Sigmoid colon (tissue), 7 donors: ENCODE data around the gene PRXL2C. TPM values are rescaled to one million over a fixed set of nuclear protein-coding genes. Genes with fewer than 3 reads are reported as not detected.
"Not testable (repeated sequence)": the region's sequence is repeated elsewhere in the genome, so short reads cannot be mapped to it uniquely, and the experiment has no call there.

Experiments used
- DNase-seq: peaks from one replicate; pipeline ENCODE4 v3.0.0-alpha.2; 2019
- H3K27ac ChIP-seq, 4 donors: fragments of 200-600 bp; sonication (generic); one replicate each; pipeline ENCODE4 v1.5.1; 2016 to 2019; ENCODE audit warnings: mild to moderate bottlenecking in 1 of 4
- H3K27me3 ChIP-seq, 3 donors: fragments of 200-600 bp; sonication (generic); one replicate each; pipeline ENCODE4 v1.5.1; 2019; ENCODE audit warnings: mild to moderate bottlenecking in 1 of 3
- H3K36me3 ChIP-seq, 4 donors: fragments of 200-600 bp; sonication (generic); one replicate each; pipeline ENCODE4 v1.5.1; 2016 to 2019
- H3K4me1 ChIP-seq, 4 donors: fragments of 200-600 bp; sonication (generic); one replicate each; pipeline ENCODE4 v1.5.1; 2017 to 2019
- H3K4me3 ChIP-seq, 4 donors: fragments of 200-600 bp; sonication (generic); one replicate each; pipeline ENCODE4 v1.5.1; 2017 to 2019; ENCODE audit warnings: mild to moderate bottlenecking in 2 of 4, moderate library complexity in 1 of 4
- H3K9me3 ChIP-seq, 4 donors: fragments of 200-600 bp in 3 of 4; sonication (generic) in 3 of 4; one replicate each; pipeline versions ENCODE4 v1.5.1 to v1.6.1; 2013 to 2019
- EP300 ChIP-seq, 4 donors: sonication (generic); formaldehyde crosslinking; IDR thresholded peaks; one replicate each; pipeline ENCODE4 v1.6.1; 2017; ENCODE audit warnings: antibody characterized with exemption in 4 of 4
- POLR2A ChIP-seq, 2 donors: fragments of 450-650 bp; IDR thresholded peaks; one replicate each; pipeline ENCODE4 v1.6.1; 2016; ENCODE audit warnings: antibody characterized with exemption in 2 of 2, mild to moderate bottlenecking in 2 of 2, moderate library complexity in 2 of 2
- POLR2AphosphoS5 ChIP-seq, 4 donors: sonication (generic); formaldehyde crosslinking; IDR thresholded peaks; one replicate each; pipeline ENCODE4 v1.6.1; 2017; ENCODE audit warnings: antibody characterized with exemption in 4 of 4
- WGBS, 2 donors: extraction: QIAGEN DNeasy Blood & Tissue Kit; methylation state at CpG; one replicate each; pipeline ENCODE4 v1.1.7; 2013; 5-methylcytosine and 5-hydroxymethylcytosine counted together
- intact Hi-C: fragments of 100-400 bp; cut with DNase I; formaldehyde crosslinking; loops from one replicate; pipeline ENCODE4 v1.15.1; 2023
- polyA plus RNA-seq, 3 donors: library from polyadenylated mRNA; stranded (reverse); fragments of 200-250 nt; gene quantifications; one replicate each; pipeline ENCODE4 v1.2.3, GENCODE V29; 2013
- total RNA-seq, 4 donors: library from RNA; depleted of rRNA; stranded (reverse); fragments of >200 nt; gene quantifications; one replicate each; pipeline ENCODE4 v1.1.0, GENCODE V29; 2016
- TF ChIP-seq, protein P1 (sequence below), 4 experiments: fragments of 450-650 bp in 3 of 4; fragments of 200-600 bp in 1 of 4; IDR thresholded peaks; one replicate each; pipeline ENCODE4 v1.5.1; 2016 to 2019; ENCODE audit warnings: antibody characterized with exemption in 4 of 4, mild to moderate bottlenecking in 3 of 4, moderate library complexity in 2 of 4
- donor health status: healthy with polysubstance abuse.
- donor health status: Bipolar disorder and iron deficiency.
- donor health status: healthy.

PRXL2C gene
- total and polyA plus RNA-seq, 7 donors, result 2.5 to 18.3 (median 14.0) TPM

DNA sequence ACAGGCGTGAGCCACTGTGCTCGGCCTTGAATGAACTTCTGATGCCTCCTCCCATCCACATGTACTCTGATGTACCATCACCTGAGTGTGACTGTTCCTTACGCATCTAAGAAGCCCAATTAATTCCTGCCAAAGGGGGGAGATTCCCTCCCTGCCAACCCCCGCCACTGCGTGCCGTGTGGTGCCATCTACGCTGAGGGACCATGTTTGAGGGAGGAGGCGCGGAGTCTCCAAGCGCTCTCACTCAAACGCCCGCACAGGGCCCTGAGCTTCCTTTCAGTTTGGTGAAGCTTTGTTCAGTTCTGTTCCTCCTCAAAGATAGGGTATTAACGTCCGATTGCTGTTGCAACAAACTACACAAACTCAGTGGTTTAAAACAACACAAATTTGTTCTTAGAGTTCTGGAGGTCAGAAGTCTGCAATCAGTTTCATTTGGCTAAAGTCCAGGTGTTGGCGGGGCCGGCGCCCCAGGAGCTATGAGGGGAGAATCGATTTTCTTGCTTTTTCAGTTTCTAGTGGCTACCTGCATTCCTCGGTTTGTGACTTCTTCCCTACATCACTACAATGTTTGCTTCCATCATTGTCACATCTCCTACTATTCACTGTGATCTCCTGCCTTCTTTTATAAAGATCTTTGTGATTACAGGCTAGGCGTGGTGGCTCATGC is 13.9 kb upstream of the PRXL2C start:
- intact Hi-C loops, result loop anchor here (5.0 kb wide), 1 partner anchor 437 kb away; no protein-coding TSS in a partner anchor
- Histone ChIP-seq H3K4me1 (no peaks in the 10 kb centered on the region), H3K4me3 (no peak overlapping the region), H3K27ac (no peak overlapping the region), H3K27me3 (no peaks in the 10 kb centered on the region), H3K9me3 (no peaks in the 10 kb centered on the region), H3K36me3 (no peaks in the 10 kb centered on the region)
- WGBS, 2 donors, result 88 to 93% methylated on average over 20 of the region's 20 CpGs
- DNase-seq, result no peak
- no peak for TF ChIP-seq POLR2A (IDR thresholded peaks at IDR 0.05)
- TF ChIP-seq, protein P1, sequence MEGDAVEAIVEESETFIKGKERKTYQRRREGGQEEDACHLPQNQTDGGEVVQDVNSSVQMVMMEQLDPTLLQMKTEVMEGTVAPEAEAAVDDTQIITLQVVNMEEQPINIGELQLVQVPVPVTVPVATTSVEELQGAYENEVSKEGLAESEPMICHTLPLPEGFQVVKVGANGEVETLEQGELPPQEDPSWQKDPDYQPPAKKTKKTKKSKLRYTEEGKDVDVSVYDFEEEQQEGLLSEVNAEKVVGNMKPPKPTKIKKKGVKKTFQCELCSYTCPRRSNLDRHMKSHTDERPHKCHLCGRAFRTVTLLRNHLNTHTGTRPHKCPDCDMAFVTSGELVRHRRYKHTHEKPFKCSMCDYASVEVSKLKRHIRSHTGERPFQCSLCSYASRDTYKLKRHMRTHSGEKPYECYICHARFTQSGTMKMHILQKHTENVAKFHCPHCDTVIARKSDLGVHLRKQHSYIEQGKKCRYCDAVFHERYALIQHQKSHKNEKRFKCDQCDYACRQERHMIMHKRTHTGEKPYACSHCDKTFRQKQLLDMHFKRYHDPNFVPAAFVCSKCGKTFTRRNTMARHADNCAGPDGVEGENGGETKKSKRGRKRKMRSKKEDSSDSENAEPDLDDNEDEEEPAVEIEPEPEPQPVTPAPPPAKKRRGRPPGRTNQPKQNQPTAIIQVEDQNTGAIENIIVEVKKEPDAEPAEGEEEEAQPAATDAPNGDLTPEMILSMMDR (IDR thresholded peaks at IDR 0.05), result no peak
- no peak for TF ChIP-seq EP300 (IDR thresholded peaks at IDR 0.05)
- TF ChIP-seq POLR2AphosphoS5 (IDR thresholded peaks at IDR 0.05), result no peak

DNA sequence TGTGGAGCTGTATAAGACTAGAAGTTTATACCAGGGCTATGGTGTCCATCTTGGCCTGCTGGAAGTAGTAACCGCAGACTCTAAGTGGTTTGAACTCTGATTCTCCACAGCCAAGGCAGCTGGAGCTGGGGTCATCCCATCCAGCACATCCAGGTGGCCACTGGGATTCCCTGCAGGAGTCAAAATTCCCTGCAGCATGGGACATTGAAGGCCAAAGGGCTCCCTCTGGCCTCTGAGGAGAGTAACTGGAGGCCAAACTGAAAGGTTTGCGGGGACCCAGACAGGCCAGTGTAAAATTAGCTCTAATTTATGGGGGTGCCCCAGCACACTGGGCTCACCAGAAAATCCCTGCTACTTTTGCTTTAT is 12.2 kb upstream of the PRXL2C start:
- Histone ChIP-seq H3K36me3 (no peaks in the 10 kb centered on the region), H3K4me3 (no peak overlapping the region), H3K4me1 (no peaks in the 10 kb centered on the region), H3K9me3 (no peaks in the 10 kb centered on the region), H3K27me3 (no peaks in the 10 kb centered on the region), H3K27ac (no peak overlapping the region)
- TF ChIP-seq EP300 (IDR thresholded peaks at IDR 0.05), result no peak
- TF ChIP-seq POLR2AphosphoS5 (IDR thresholded peaks at IDR 0.05), result no peak
- TF ChIP-seq, protein P1 (IDR thresholded peaks at IDR 0.05), result no peak
- no peak for TF ChIP-seq POLR2A (IDR thresholded peaks at IDR 0.05)
- no peak for DNase-seq
- 90 to 94% methylated on average over 2 of the region's 2 CpGs for WGBS, 2 donors
- intact Hi-C loops, result loop anchor here (2.0 to 5.0 kb wide), 2 partner anchors 339 to 435 kb away; no protein-coding TSS in a partner anchor

DNA sequence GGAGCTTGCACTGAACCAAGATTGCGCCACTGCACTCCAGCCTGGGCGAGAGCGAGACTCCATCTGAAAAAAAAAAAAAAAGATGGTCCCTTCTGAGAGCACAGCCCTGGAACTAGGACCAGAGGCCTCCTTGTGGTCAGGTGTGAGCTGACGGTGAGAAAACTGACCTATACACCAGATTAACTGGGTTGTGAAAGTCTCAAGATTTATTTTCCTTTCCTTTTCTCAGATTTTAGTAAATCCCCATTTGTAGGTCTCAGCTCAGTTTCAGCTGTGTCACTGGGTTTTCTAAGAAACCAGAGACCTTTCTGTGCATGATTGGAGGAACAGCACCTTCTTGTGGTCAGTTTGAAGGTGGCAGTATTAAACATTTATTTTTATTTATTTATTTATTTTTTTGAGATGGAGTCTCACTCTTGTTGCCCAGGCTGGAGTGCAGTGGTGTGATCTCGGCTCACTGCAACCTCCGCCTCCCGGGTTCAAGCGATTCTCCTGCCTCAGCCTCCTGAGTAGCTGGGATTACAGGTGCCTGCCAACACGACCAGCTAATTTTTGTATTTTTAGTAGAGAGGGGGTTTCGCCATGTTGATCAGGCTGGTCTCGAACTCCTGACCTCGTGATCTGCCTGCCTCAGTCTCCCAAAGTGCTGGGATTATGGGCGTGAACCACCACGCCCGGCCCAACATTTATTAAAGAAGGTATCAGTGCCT is 11.7 kb upstream of the PRXL2C start:
- intact Hi-C loops, result loop anchor here (2.0 to 5.0 kb wide), 2 partner anchors 338 to 435 kb away; no protein-coding TSS in a partner anchor
- not testable (repeated sequence) for DNase-seq, H3K4me1 ChIP-seq, H3K4me3 ChIP-seq, H3K9me3 ChIP-seq, H3K27ac ChIP-seq, H3K36me3 ChIP-seq, H3K27me3 ChIP-seq
- whole genome bisulfite sequencing, 2 donors, result 58 to 78% methylated on average over 15 of the region's 15 CpGs
- TF ChIP-seq, protein P1 (IDR thresholded peaks at IDR 0.05), result peak; percentile 68 to 82 (median 74)

DNA sequence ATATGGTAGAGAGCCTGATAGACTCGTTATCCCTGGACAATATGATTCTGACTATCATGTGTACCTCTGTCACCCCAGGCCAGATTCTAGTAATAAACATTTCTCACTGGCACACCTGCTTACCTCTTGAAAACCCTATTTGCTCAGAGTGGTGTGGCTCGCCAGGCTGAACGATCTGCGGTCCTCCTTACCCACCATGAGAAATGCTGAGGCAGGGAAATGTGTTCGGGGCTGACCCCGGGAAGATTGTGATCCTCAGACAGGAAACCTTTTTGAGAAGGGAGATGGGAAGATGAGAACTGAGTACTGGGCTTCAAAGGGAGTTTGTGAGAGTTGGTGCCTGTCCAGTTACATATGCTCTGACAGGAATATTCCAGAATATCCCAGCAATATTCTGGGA is 10.7 kb upstream of the PRXL2C start:
- no peak for TF ChIP-seq POLR2A (IDR thresholded peaks at IDR 0.05)
- TF ChIP-seq EP300 (IDR thresholded peaks at IDR 0.05), result no peak
- TF ChIP-seq POLR2AphosphoS5 (IDR thresholded peaks at IDR 0.05), result no peak
- TF ChIP-seq, protein P1 (IDR thresholded peaks at IDR 0.05), result no peak

More for the DNA sequence above, 10.7 kb upstream of the PRXL2C start:
- 47 to 81% methylated on average over 6 of the region's 6 CpGs for WGBS, 2 donors
- intact Hi-C loops, result loop anchor here (2.0 to 5.0 kb wide), 2 partner anchors 337 to 433 kb away; no protein-coding TSS in a partner anchor
- Histone ChIP-seq H3K36me3 (no peaks in the 10 kb centered on the region), H3K4me3 (no peak overlapping the region), H3K4me1 (no peaks in the 10 kb centered on the region), H3K9me3 (no peaks in the 10 kb centered on the region), H3K27ac (no peak overlapping the region), H3K27me3 (no peaks in the 10 kb centered on the region)
- DNase-seq, result no peak
